Spleen (tissue), 7 donors: Measurements from ENCODE around the gene FIGN.

Source experiments
- CTCF ChIP-seq, 11 experiments: fragments of 200-600 bp in 7 of 11; fragments of 450-650 bp in 4 of 11; sonication (generic) in 4 of 11; IDR thresholded peaks in 8 of 11; conservative IDR thresholded peaks in 3 of 11; 1 replicate in 7 of 11; 2 replicates in 4 of 11; pipeline versions ENCODE4 v1.4.0 to v1.8.0; 2016 to 2021; ENCODE audit warnings: antibody characterized with exemption in 11 of 11, inconsistent platforms in 4 of 11, mild to moderate bottlenecking in 1 of 11
- POLR2A ChIP-seq, 3 donors: fragments of 450-650 bp; IDR thresholded peaks; one replicate each; pipeline ENCODE4 v1.5.1; 2017; ENCODE audit warnings: antibody characterized with exemption in 3 of 3, mild to moderate bottlenecking in 1 of 3
- donor health status: DM: no; HTN: no; CAD: no; lungs with moderate emphysema.
- donor health status: DM: no; HTN: no; CAD: no.
- donor health status: DM: no; HTN: no; CAD: no.

- TF ChIP-seq CTCF (IDR thresholded peaks at IDR 0.05 in 8 of 11, conservative IDR thresholded peaks at IDR 0.05 in 3 of 11) (no peak), POLR2A (IDR thresholded peaks at IDR 0.05) (no peak)
Observed at GRCh38 chr2:163594497-163594896, 141.3 kb downstream of the FIGN start.
